ENCODE results near the gene STEAP2.
A peak's percentile ranks its signal among the peaks of the same experiment; 100 is the strongest.

Gene STEAP2

DNA sequence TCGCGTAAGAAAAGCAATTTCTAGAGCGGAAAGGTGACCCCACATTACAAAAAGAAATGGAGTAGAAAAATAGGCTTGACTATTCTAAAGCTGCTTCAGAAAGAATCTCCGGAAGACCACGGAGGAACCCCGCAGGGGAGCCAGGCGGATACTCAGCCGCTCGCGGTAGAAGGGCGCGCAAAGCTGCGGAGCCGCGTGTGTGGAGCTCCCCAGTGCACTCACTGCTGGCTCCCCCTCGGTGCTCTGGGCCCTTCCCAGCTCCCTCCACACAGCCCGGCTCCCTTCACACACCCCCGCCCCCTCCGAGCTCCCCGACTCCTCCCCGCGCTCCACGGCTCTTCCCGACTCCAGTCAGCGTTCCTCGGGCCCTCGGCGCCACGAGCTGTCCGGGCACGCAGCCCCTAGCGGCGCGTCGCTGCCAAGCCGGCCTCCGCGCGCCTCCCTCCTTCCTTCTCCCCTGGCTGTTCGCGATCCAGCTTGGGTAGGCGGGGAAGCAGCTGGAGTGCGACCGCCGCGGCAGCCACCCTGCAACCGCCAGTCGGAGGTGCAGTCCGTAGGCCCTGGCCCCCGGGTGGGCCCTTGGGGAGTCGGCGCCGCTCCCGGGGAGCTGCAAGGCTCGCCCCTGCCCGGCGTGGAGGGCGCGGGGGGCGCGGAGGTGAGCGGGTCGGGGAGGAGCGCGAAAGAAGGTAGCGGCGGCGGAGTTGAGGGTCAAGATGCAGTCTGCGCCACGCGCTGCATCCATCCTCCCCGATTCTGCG lies at the start of gene STEAP2:
Gene STEAP2 (plus strand): TSS at position 350 of the 758 bp plus-strand sequence. CDS start 13,343 bp downstream, outside the sequence.
- Mint-ChIP-seq H3K4me1 (peaks cover 4 to 10% of the 10 kb centered on the region in 2 donors), H3K36me3 (no peaks in the 10 kb centered on the region), H3K9me3 (peaks cover 0 to 2% of the 10 kb centered on the region in 2 donors), H3K4me3 (peak within 1 kb of the TSS; percentile 65 to 76), H3K27me3 (peaks cover 19 to 23% of the 10 kb centered on the region in 2 donors), H3K27ac (no peak within 1 kb of the TSS)
- ATAC-seq (replicated peaks) (peak; percentile 90 to 91), DNase-seq (peak; percentile 6)

DNA sequence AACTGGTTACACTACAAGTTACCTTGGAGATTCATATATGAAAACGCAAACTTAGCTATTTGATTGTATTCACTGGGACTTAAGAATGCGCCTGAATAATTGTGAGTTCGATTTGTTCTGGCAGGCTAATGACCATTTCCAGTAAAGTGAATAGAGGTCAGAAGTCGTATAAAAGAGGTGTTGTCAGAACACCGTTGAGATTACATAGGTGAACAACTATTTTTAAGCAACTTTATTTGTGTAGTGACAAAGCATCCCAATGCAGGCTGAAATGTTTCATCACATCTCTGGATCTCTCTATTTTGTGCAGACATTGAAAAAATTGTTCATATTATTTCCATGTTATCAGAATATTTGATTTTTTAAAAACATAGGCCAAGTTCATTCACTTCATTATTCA lies 48.0 kb upstream of the STEAP2 start:
- no peak for ATAC-seq (replicated peaks)
- no peak for DNase-seq
- Mint-ChIP-seq H3K27ac (no peak overlapping the region), H3K4me1 (no peaks in the 10 kb centered on the region), H3K9me3 (no peaks in the 10 kb centered on the region), H3K27me3 (peaks cover 0 to 4% of the 10 kb centered on the region in 2 donors), H3K4me3 (no peak overlapping the region), H3K36me3 (no peaks in the 10 kb centered on the region)

- Mint-ChIP-seq H3K27me3 (peaks cover under 1 to 6% of the 10 kb centered on the region in 2 donors), H3K36me3 (peaks cover 0 to 2% of the 10 kb centered on the region in 2 donors), H3K4me1 (no peaks in the 10 kb centered on the region), H3K4me3 (no peak overlapping the region), H3K27ac (no peak overlapping the region), H3K9me3 (peaks cover 0 to 5% of the 10 kb centered on the region in 2 donors)
- DNase-seq (no peak), ATAC-seq (replicated peaks) (no peak)
Measured at GRCh38 chr7:90165724-90166123, 45.8 kb upstream of the STEAP2 start.

DNA sequence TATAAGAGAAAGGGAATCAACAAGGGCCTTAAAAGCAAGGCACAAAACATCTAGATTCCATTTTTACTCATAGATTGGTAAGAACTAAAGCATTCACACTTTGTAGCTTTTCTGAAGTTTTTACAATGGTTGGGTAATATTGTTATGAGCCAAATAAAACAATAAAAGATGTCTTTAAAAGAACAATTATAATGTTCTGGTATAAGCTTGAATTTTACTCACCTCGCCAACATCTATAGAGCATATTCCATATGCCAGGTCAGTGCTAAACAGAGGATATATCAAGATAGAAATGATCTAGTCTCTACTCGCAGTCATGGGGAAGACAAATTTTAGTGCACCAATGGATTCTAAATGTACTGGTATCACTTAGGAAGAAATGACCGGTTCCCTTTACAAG lies 45.4 kb upstream of the STEAP2 start:
- Mint-ChIP-seq H3K4me1 (no peaks in the 10 kb centered on the region), H3K36me3 (peaks cover 0 to 2% of the 10 kb centered on the region in 2 donors), H3K9me3 (peaks cover 3 to 8% of the 10 kb centered on the region in 2 donors), H3K4me3 (no peak overlapping the region), H3K27me3 (peaks cover 5 to 10% of the 10 kb centered on the region in 2 donors), H3K27ac (no peak overlapping the region)
- ATAC-seq (replicated peaks) (no peak), DNase-seq (no peak)

DNA sequence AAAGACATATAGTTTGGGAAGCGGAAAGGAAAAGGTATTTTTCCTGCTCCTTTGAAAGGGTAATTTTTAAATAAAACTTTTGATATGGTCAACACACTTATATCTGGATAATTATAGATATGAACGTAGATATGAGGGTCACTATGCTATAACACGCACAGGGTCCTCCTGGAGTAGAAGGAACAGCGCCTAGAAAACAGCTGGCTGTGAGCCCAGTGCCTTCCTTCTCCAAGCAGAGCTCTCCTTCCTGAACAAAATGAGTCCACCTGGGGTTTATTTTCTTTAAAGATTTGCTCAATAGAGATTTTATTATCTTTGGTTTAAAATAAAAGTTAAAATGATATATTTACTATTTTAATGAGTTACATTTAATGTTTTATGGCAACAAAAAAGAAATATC lies 44.2 kb upstream of the STEAP2 start:
- Mint-ChIP-seq H3K4me1 (no peaks in the 10 kb centered on the region), H3K4me3 (no peak overlapping the region), H3K27ac (no peak overlapping the region), H3K27me3 (peaks cover 16 to 18% of the 10 kb centered on the region in 2 donors), H3K9me3 (peaks cover 5 to 8% of the 10 kb centered on the region in 2 donors), H3K36me3 (peaks cover 0 to 2% of the 10 kb centered on the region in 2 donors)
- DNase-seq (no peak), ATAC-seq (replicated peaks) (no peak)

- DNase-seq (no peak), ATAC-seq (replicated peaks) (no peak)
Measured at GRCh38 chr7:90169891-90170290, 41.6 kb upstream of the STEAP2 start.

GRCh38 chr7:90172121-90172520 lies 39.4 kb upstream of the STEAP2 start:
- H3K4me1 Mint-ChIP-seq, result peaks cover 0 to 7% of the 10 kb centered on the region in 2 donors
- ATAC-seq (replicated peaks) (no peak), DNase-seq (no peak)
- H3K36me3 Mint-ChIP-seq, result peaks cover 0 to 2% of the 10 kb centered on the region in 2 donors
- H3K4me3 Mint-ChIP-seq, result no peak overlapping the region
- H3K27ac Mint-ChIP-seq, result no peak overlapping the region
- peaks cover 22 to 23% of the 10 kb centered on the region in 2 donors for H3K27me3 Mint-ChIP-seq
- H3K9me3 Mint-ChIP-seq, result peaks cover 7 to 12% of the 10 kb centered on the region in 2 donors

More at GRCh38 chr7:90169891-90170290, 41.6 kb upstream of the STEAP2 start:
- H3K4me3 Mint-ChIP-seq, result no peak overlapping the region
- no peak overlapping the region for H3K27ac Mint-ChIP-seq
- H3K9me3 Mint-ChIP-seq, result peaks cover 5 to 8% of the 10 kb centered on the region in 2 donors
- H3K27me3 Mint-ChIP-seq, result peaks cover 23 to 26% of the 10 kb centered on the region in 2 donors
- peaks cover 0 to 7% of the 10 kb centered on the region in 2 donors for H3K4me1 Mint-ChIP-seq
- H3K36me3 Mint-ChIP-seq, result peaks cover 0 to 2% of the 10 kb centered on the region in 2 donors

DNA sequence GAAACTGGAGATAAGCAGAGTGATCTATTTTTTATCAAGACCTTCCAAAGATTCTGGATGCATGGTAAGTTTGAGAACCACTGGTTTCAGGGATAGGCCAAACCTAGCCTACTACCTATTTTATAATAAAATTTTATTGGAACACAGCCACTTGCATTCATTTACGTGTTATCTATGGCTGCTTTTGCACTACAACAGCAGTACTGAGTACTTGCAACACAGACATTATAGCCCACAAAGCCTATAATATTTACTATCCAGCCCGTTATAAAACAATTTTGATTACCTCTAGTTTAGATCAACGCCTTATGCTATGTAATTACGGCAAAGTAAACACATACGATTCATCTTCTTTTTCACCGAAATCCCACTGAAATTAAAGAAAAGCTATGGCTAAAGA lies 38.9 kb upstream of the STEAP2 start:
- H3K27ac Mint-ChIP-seq, result no peak overlapping the region
- H3K36me3 Mint-ChIP-seq, result peaks cover 0 to 2% of the 10 kb centered on the region in 2 donors
- peaks cover 0 to 7% of the 10 kb centered on the region in 2 donors for H3K4me1 Mint-ChIP-seq
- no peak for DNase-seq
- no peak for ATAC-seq (replicated peaks)
- peaks cover 22 to 23% of the 10 kb centered on the region in 2 donors for H3K27me3 Mint-ChIP-seq
- peaks cover 9 to 12% of the 10 kb centered on the region in 2 donors for H3K9me3 Mint-ChIP-seq
- H3K4me3 Mint-ChIP-seq, result no peak overlapping the region

GRCh38 chr7:90173127-90173844 lies 38.3 kb upstream of the STEAP2 start:
- Mint-ChIP-seq H3K4me3 (no peak overlapping the region), H3K36me3 (peaks cover 0 to 2% of the 10 kb centered on the region in 2 donors), H3K27ac (no peak overlapping the region), H3K27me3 (peaks cover 22 to 23% of the 10 kb centered on the region in 2 donors), H3K4me1 (peaks cover 0 to 7% of the 10 kb centered on the region in 2 donors), H3K9me3 (peaks cover 9 to 12% of the 10 kb centered on the region in 2 donors)
- no peak for DNase-seq
- ATAC-seq (replicated peaks), result peak; percentile 54 to 57

DNA sequence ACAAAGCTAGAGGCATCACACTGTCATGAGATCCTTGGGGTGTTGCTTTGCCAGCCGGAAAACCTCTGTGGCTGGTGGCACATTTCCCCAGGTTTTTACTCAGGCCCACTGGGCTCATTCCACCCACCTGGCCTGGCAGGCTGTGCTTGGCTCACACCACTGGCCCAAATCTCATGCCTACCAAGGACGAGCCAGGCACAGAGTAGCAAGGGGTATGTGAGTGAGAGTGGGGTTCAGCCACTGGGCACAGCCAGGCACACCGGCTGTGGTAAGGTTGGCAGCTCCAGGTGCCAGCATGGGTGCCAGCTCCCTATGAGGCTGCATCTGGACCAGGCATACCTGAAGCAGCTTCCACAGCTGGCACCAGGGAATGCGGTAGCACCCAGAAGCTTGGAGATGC lies 35.9 kb upstream of the STEAP2 start:
- Mint-ChIP-seq H3K4me3 (no peak overlapping the region), H3K27ac (no peak overlapping the region), H3K4me1 (peaks cover 6 to 23% of the 10 kb centered on the region in 2 donors), H3K36me3 (no peaks in the 10 kb centered on the region), H3K27me3 (peaks cover 21 to 22% of the 10 kb centered on the region in 2 donors), H3K9me3 (peaks cover 8 to 9% of the 10 kb centered on the region in 2 donors)
- DNase-seq (no peak), ATAC-seq (replicated peaks) (no peak)

DNA sequence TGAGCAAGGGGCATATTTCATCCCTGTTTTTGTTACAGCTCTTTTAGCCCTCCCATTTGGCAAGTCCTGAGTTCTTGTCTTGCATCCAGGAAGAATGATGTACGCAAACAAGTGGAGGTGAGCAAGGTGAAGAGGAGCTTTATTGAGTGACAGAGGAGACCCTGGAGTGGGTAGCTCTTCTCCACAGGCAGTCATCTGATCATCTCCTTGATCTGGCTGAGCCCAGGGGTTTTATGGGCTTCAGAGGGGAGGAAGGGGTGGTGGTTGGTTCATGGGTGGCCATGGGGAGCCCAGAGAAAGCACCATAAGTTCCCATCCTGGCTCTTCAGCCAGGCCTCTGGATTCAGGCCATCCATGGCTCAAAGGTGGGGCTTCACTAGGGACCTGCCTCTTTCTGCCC lies 35.3 kb upstream of the STEAP2 start:
- ATAC-seq (replicated peaks), result no peak
- no peak overlapping the region for H3K4me3 Mint-ChIP-seq
- no peak for DNase-seq
- H3K36me3 Mint-ChIP-seq, result no peaks in the 10 kb centered on the region
- peaks cover 16 to 17% of the 10 kb centered on the region in 2 donors for H3K27me3 Mint-ChIP-seq
- no peak overlapping the region for H3K27ac Mint-ChIP-seq
- H3K4me1 Mint-ChIP-seq, result peaks cover 6 to 23% of the 10 kb centered on the region in 2 donors
- peaks cover 4 to 6% of the 10 kb centered on the region in 2 donors for H3K9me3 Mint-ChIP-seq

- Mint-ChIP-seq H3K9me3 (peaks cover 4% of the 10 kb centered on the region in 2 donors), H3K27me3 (peaks cover 6 to 11% of the 10 kb centered on the region in 2 donors), H3K27ac (no peak overlapping the region), H3K4me3 (no peak overlapping the region), H3K36me3 (no peaks in the 10 kb centered on the region), H3K4me1 (peaks cover 6 to 18% of the 10 kb centered on the region in 2 donors)
- DNase-seq (no peak), ATAC-seq (replicated peaks) (no peak)
Measured at GRCh38 chr7:90178166-90178565, 33.4 kb upstream of the STEAP2 start.

DNA sequence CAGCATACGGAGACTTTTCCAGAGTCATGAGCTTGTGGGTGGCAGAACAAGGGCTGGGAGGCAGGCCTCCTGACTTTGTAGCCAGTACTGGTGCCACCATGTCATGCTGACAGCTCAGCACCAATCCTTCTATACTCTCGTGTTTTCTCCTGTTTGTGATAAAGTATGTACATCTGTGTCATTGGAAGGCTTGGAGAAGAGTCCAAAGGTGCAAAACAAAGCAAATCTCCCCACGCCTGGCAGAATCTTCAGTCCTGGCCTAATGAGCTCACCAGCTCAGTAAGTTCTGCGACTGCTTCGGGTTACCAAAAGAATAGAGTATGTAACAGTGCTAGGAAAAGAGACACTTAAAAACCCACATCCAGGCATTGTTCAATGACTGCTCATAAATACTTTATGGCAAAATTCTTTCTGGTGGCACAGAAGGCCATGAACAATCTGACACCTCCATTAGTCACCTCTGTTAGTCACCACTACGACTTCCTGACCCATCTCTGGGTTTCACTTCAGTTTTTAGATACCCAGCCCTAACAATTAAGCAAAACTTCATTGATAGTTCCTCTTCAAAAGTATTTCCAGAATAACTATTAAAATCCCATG lies 32.8 kb upstream of the STEAP2 start:
- peaks cover 4% of the 10 kb centered on the region in 2 donors for H3K9me3 Mint-ChIP-seq
- ATAC-seq (replicated peaks) (peak; percentile 98 to 99), DNase-seq (no peak)
- H3K4me1 Mint-ChIP-seq, result peaks cover 6 to 16% of the 10 kb centered on the region in 2 donors
- H3K36me3 Mint-ChIP-seq, result no peaks in the 10 kb centered on the region
- peaks cover 3 to 7% of the 10 kb centered on the region in 2 donors for H3K27me3 Mint-ChIP-seq
- H3K27ac Mint-ChIP-seq, result peak overlapping the region; percentile 56
- no peak overlapping the region for H3K4me3 Mint-ChIP-seq

DNA sequence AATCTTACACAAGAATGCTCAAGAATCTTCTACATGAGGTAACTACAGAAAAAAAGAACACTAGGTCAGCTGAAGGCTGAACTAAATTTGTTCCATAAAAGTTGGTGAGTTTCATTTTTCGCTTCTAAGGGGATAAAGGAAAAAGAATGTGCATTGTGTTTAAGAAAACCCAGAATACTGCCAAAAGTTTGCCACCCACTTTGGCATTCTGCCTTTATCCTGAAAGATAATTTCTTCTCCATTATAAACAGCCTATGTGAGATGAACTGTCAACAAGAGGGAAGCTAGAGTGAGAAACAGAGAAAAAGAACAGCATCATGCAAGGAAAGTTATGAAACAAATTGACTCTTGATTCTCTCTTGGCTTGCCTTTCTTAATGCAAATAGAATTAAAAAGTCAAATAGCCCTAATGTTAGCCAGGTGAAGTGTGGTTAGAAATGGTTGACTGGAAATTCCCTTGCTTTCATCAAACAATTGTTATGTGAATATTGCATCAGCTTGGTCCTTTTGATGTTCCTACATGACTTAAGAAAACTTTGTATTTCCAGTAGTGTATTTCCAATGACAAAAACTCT lies 31.4 kb upstream of the STEAP2 start:
- ATAC-seq (replicated peaks), result no peak
- Mint-ChIP-seq H3K27ac (no peak overlapping the region), H3K4me1 (peaks cover 6 to 16% of the 10 kb centered on the region in 2 donors)

More for the DNA sequence above, 31.4 kb upstream of the STEAP2 start:
- no peak for DNase-seq
- peaks cover 0 to 3% of the 10 kb centered on the region in 2 donors for H3K27me3 Mint-ChIP-seq
- no peak overlapping the region for H3K4me3 Mint-ChIP-seq
- peaks cover 4% of the 10 kb centered on the region in 2 donors for H3K9me3 Mint-ChIP-seq
- H3K36me3 Mint-ChIP-seq, result no peaks in the 10 kb centered on the region

All from stimulated activated naive B cell treated with anti-CD40 and anti-IgM and Interleukin-4, amounts not matched to agents 10 μg/mL and 1 μg/mL and 100 μg/mL, for 72 hours (primary cell).